ENCODE results near the gene GHSR.
A peak's percentile ranks its signal among the peaks of the same experiment; 100 is the strongest.

The GHSR gene

GRCh38 chr3:172447611-172448579 lies at the start of gene GHSR:
GHSR (minus strand) TSS chr3:172448456; CDS start chr3:172448413, 43 bp downstream.
- no peak for DNase-seq

GRCh38 chr3:172490198-172490669 lies 42.0 kb upstream of the GHSR start:
- peak; percentile 76 for DNase-seq

GRCh38 chr3:172478116-172478515 lies 29.9 kb upstream of the GHSR start:
- DNase-seq, result no peak

- no peak for DNase-seq
Measured at GRCh38 chr3:172476347-172476746, 28.1 kb upstream of the GHSR start.

- DNase-seq, result no peak
Measured at GRCh38 chr3:172475703-172476102, 27.4 kb upstream of the GHSR start.

GRCh38 chr3:172471903-172472302 lies 23.6 kb upstream of the GHSR start:
- DNase-seq, result no peak

GRCh38 chr3:172470588-172470987 lies 22.3 kb upstream of the GHSR start:
- DNase-seq, result no peak

GRCh38 chr3:172467170-172467824 lies 19.0 kb upstream of the GHSR start:
- DNase-seq, result no peak

GRCh38 chr3:172466553-172467130 lies 18.4 kb upstream of the GHSR start:
- no peak for DNase-seq

- DNase-seq, result no peak
Measured at GRCh38 chr3:172465281-172465680, 17.0 kb upstream of the GHSR start.

GRCh38 chr3:172464306-172464705 lies 16.1 kb upstream of the GHSR start:
- no peak for DNase-seq

- no peak for DNase-seq
Measured at GRCh38 chr3:172461530-172462138, 13.4 kb upstream of the GHSR start.

GRCh38 chr3:172456404-172456803 lies 8.1 kb upstream of the GHSR start:
- no peak for DNase-seq

- DNase-seq, result no peak
Measured at GRCh38 chr3:172454180-172454579, 5.9 kb upstream of the GHSR start.

GRCh38 chr3:172449466-172450149 lies 1.4 kb upstream of the GHSR start:
- no peak for DNase-seq

- DNase-seq, result no peak
Measured at GRCh38 chr3:172448661-172449465, 607 bp upstream of the GHSR start.

- DNase-seq, result no peak
Measured at GRCh38 chr3:172446198-172446597, 2.1 kb downstream of the GHSR start.

- no peak for DNase-seq
Measured at GRCh38 chr3:172444821-172445220, 3.4 kb downstream of the GHSR start.

- no peak for DNase-seq
Measured at GRCh38 chr3:172442606-172443005, 5.7 kb downstream of the GHSR start.

- DNase-seq, result no peak
Measured at GRCh38 chr3:172441581-172441980, 6.7 kb downstream of the GHSR start.

- no peak for DNase-seq
Measured at GRCh38 chr3:172438186-172438585, 10.1 kb downstream of the GHSR start.

- DNase-seq, result no peak
Measured at GRCh38 chr3:172437713-172438112, 10.5 kb downstream of the GHSR start.

Measured in NCI-H1105 (cell line).